HuH-7 (cell line): ENCODE measurements around the gene NDUFS3.

Experiments
- DNase-seq: peaks from one replicate; pipeline ENCODE4 v3.0.0; 2011; ENCODE audit warnings: low spot score

Gene NDUFS3

DNA sequence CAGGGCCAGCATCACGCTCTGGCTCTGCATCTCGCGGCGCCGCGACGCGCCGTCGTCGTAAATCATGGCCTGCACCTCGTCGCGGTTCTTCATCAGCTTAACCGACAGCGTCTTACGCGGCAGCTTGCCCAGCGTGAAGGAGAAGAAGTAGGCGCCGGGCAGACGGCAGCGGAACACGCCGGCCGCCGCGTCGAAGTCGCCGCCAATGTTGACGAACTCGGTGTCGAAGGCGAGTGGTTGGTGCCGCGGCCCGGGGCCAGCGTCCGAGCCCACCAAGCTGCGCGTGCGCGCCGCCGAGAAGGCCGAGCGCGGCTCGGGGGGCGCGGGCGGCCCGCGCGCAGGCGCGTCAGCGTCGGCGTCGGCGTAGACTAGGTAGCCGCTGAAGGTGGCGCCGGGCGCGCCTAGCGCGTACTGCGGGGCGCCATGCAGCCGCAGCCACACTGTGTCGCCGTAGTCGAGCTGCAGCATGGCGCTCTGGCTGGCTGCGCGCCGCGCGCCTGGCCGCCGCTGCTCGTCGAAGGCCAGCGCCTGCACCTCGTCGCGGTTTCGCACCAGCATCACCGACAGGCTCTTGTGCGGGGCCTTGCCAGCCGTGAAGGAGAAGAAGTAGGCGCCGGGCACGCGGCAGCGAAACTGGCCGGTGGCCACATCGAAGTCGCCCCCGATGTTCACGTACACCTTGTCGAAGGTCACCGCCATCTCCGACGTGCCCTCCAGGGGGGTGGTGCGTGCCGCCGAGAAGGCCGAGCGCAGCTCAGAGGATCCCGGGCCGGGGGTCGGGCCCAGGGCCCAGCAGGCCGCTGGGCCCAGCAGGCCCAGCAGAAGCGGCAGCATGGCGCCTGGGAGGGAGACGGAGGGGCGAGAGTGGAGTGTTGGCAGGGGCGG lies 11.3 kb downstream of the NDUFS3 start:
- DNase-seq = no peak

DNA sequence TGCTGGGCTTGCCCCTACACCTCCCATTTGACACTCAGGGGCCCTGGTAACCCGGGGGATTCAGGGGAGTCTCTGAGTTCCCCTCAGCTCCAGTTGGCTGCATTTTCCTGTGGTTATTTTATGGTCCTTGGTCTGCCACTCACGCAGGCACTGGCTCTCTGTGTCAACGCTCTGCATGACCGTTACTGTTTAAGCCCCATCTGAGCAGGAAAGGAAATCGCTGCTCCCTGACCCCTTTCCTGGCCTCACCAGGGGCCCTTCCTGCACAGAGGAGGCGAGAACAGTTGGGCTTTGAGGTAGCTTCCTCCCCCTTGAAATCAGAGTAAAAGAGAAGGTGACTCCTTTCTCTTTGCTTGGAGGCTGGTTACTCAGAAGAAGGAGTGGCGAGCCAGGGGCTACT lies 12.9 kb downstream of the NDUFS3 start:
- peak; percentile 46 for DNase-seq

DNA sequence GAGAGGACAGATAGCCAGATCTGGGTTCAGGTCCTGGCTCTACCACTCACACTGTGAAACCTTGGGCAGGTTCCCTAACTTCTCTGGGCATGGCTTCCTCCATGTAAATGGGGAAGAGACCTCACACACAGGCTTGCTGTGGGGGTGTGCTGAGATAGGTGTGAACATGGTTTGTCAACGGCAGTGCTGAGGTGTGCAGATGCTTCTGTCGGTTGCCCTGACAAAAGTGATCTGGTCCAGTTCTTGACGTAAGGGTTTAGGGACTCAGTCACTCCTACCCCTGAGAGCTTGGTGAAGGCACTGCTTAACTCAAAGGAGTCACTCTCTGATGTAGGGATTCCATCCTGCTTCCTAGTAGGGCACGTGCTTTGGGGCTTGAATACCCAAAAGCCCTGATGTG lies 13.4 kb downstream of the NDUFS3 start:
- no peak for DNase-seq

DNA sequence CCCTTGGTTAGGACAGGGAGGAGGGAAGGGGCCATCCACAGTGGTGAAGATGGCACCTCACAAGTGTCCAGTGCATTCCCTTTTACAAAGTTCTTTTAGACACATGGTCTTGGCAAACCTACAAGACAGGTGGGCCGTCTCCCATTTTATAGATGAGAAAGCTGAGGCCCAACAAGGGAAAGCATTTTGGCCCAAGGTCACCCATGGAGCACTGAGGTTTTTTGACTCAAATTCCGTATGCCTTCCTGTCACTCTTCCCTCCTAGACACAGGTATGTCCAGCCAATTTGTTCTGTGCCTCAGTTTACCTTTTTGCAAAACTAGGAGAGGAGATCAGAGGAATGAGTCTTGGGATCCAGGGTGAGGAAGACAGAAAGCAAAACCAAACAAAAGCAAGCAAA lies 14.1 kb downstream of the NDUFS3 start:
- DNase-seq = no peak

DNA sequence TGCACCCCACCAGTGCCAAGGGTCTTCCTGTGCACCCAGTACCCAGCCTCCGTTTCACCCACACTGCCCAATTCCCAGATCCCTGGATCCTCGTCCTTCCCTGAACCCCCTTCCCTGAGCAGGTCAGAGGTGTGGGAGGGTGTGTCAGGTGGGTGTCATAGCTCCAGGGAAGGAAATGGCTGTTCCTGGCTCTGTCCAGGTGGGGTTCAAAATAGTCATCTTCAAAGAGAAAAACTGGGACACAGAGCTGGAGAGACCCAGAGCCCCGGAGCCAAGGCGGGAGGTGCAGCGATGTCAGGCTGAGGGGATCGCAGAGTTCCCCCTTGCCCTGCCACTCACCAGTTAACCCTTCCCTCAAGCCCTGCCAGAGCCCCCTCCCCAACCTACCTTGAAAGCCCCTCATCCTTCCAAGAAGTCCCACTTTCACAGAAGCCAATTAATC lies 14.6 kb downstream of the NDUFS3 start:
- no peak for DNase-seq

DNA sequence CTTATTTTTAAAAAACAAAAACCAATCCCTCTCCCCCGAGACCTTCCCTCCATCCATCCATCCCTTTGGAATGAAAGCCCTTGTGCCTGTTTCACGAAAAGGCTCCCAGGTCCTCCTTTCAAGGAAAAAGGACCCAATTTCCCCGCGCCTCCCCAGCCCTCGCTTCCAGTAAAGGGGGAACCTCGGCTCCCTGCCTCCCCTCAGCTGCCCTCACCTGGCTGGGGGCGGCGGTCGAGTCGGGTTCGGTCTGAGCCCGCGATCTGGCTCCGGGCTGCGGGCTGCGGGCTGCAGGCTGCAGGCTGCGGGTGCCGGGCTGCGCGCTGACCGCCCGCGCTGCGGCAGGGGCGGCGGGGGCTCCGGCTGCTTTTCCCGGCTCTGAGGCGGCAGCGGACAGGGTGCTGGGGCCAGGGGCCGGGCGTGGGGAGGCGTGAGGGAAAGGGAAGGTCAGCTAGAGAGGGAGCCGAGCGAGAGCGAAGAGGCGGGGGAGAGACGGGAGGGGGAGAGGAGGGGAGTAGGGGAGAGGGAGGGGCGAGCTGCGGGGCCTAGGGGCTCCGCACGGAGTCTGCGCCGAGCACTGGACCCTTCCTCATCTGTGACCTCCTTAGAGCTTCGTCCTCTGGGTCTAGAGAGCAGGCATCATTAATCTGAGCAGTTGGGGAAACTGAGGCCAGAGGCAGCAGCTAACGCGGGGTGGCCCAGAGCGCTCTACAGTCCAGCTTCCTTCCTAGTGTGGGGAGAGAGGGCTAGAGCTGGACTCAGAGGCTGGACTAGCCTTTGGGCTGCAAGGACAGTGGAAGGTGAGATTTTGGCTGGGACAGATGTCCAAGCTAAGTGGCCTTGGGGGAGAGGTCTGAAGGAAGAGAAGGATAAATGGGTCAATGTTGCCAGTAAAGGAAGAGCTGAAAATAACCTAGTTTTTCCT lies 15.3 kb downstream of the NDUFS3 start, which contains the start of gene C1QTNF4:
Gene C1QTNF4 (minus strand): TSS at position 478 of the 922 bp plus-strand sequence. CDS start 3,601 bp downstream, outside the sequence.
- no peak for DNase-seq

DNA sequence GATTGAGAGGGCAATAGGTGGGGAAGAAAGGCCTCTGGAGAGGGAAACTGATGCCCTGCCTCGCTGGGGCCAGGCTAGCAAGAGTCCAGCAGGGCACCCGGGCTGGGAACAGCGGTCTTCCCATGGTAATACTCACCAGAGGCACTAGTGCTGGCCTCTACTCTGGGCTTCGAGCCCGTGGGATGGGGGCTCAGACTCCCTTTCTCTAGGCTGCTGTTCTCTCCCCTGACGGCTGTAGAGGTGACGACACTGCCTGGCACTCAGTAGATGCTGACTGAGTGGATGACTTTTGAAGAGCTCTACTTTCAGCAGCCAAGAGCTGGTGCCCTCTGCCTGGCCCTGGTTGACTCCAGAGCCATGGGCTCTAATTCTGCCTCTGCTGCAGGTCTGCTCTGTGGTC lies 16.2 kb downstream of the NDUFS3 start:
- DNase-seq = no peak

DNA sequence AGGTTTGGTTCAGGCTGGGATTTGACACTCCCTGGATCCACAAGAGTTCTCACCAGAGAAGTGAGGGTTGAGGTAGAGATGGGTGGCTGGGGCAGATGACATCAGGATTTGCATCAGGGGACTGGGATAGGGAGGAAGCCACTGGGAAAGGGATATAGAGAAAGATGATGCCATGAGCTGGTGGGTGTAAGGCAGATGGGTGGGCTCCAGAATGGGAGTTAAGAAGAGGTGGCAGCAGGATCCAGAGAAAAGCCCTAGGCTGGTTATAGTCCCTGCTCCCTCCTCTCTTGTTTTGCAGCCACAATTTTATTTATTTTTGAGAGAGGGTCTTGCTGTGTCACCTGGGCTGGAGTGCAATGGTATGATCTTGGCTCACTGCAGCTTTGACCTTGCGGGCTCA lies 17.1 kb downstream of the NDUFS3 start:
- DNase-seq = no peak

DNA sequence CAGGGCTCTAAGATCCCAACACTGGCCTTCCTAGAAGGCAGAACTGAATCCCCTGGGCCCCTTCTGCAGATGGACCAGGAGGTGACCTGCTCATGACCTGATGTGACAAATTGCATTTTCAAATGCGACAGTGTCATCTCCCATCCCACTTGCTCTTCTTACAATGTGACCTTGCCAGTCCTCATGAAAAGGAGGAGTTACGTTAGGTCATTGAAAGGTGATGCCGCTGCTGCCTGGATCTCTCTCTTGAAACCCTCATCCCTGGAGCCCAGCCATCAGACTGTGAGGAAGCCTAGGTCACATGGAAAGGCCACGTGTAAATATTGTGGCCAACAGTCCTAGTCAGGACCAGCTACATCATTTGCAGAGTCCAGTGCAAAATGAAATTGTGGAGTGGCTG lies 21.0 kb downstream of the NDUFS3 start:
- no peak for DNase-seq

DNA sequence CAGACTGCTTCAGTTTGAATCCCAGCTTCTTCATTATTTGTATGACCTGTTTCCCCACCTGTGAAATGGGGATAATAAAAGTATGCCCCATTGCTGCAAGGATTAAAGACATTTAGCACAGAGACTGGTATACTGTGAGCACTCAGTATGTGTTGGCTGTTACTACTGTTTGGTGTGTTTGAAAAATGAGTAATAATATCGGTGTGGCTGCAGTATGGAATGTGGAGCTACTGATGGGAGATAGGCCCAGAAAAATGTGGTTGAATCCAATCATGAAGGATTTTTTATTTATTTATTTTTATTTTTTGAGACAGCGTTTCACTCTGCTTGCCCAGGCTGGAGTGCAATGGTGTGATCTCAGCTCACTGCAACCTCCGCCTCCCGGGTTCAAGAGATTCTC lies 24.4 kb downstream of the NDUFS3 start:
- no peak for DNase-seq

DNA sequence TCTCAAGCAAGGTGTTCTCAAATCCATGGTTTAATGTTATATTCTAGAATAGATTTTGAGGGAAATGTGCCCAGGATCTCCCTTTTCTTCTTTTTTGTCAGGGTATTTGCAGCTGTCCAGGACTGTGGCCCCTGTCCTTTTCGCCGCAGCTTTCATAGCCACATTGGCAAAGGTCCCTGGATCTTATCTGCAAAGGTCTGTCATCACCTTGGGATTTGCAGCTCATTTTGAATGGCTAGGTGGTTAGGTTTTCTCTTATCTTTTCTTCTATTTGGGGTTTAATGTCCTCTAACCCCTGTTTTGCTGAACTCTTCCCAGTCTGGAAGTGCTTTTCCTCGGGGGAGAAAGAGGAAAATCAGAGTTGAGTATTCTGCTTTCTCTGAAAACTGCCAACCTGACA lies 27.0 kb downstream of the NDUFS3 start:
- DNase-seq = no peak

DNA sequence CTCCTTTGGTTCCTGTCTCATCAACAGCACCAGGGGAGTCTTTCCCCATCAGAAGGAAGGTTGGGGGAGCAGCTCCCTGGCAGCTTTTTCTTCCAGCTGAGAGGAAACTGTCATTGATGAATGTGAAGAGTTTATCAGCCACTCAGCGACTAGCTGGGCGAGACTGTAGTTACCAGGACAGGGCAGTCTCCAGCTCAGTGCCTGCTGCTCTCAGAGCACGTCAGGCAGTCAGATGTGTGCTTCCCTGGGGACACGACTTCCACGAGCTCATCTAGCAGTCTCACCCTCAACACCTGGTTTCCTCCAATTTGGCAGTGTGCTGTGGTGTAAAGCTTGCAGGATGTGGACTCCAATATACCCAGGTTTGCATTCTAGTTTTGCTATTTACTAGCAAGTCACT lies 27.9 kb downstream of the NDUFS3 start:
- no peak for DNase-seq

DNA sequence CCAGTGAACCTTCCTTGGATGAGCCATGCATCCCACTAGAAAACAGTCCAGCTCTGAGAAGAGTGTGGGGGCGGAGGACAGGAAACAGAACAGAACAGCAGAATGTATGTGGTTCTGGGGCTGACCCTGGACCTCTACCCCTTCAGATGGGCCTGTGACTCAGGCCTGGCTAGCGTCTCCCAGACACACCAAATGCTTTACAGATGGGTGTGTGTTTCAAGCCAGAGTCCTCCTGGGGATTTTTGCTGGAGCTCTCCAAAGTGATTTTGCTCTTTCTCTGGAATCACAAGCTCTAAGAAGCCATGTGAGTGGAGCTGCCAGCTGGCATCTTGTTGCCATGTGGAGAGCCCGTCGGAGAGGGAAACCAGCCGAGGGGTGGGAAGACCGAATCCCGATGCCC lies 28.5 kb downstream of the NDUFS3 start:
- no peak for DNase-seq

DNA sequence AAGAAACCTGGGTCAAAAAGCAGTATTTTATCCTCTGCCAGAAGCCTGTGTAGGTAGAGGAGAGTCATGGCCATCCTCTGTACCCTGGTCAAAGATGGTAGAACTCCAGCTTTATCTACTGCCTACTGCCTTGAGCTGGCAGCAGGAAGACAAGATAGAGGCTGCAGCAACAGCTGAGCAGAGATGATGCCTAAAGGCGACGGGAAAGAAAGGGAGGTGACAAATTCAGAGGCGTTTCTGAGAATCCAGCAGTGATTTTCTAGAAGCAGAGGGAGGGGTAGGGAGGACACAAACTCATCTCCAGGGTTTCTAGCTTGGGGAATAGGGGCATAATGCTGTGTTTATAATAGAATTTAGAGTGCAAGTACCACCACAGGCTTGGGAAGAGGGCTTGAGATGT lies 30.8 kb downstream of the NDUFS3 start:
- no peak for DNase-seq

DNA sequence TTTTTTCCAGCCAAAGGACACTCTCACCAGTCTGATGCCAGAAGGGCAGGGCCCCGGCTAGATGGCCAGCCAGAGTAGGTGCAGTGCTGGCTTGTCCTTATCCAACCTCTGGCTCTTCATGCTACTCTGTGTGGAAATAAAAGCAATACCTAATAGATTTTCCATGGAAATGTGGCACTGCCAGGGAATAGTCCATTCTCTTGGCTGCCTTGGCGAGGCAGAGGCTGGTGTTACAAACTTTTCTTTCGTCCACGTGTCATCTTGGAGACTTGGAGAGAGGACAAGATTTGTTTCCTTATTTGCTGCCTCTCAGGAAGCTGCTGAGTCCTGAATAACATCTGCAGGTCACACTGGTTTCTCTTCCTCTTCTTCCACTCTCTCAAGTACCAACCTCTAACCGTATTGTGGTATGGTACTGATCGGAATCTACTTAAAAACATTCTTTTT lies 32.5 kb downstream of the NDUFS3 start:
- no peak for DNase-seq

DNA sequence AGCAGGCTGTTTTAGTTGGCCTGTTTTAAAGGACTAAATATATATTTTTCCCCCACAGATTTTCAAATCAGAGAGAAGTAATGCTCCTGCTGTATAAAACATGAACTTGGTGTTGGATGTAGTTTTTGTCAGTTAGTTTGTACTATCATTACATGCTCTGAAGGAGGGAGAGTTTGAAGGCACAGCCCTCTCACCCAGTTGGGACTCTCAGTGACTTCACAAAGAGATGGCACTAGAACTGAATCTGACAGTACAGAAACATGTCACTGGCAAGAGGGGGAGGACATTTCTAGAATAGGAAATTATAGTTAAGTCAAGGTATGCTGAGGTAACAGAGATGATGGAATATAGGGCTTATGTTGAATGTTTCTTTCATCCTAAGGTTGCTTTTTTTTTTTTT lies 36.4 kb downstream of the NDUFS3 start:
- DNase-seq = no peak

DNA sequence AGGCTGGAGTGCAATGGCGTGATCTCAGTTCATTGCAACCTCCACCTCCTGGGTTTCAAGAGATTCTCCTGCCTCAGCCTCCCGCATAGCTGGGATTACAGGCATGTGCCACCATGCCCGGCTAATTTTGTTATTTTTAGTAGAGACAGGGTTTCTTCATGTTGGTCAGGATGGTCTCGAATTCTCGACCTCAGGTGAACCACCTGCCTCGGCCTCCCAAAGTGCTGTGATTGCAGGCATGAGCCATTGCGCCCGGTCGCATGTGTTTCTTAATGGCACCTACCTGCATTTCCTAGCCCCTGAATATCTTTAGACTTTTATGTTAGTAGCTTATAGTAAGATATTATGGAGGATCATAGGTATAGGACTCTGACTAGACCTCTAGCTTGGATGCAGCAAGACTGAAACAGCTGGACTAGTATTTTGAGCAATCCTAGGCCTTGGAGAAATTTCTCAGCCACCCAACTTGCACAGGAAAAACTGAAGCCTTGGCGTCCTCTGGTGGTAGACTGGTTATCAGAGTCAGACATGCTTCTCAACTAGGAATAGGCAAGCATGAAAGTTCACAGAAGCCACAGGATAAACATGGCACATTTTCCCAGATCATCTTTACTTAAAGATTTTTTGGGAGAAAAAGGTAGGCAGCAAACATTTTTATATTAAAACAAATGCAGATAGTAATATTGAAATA lies 38.0 kb downstream of the NDUFS3 start:
- peak; percentile 52 for DNase-seq

DNA sequence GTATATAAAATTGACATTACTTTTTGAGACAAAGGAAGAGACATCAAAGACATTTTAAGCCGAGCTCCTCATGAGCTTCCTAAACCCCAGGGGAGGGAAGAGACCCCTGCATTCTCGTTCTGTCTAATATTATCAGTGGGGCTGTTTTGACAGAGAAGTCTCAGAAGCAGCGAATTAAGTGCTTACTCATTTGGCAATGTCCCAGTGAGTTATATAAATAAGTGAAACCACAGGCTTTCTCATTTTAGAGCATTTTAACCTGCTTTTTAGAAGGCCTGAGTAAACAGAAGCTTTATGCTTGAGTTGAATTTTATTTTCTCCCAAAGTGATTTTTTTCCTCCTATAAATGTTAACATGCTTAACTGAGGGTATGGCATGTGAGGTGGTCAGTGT lies 38.5 kb downstream of the NDUFS3 start:
- no peak for DNase-seq

DNA sequence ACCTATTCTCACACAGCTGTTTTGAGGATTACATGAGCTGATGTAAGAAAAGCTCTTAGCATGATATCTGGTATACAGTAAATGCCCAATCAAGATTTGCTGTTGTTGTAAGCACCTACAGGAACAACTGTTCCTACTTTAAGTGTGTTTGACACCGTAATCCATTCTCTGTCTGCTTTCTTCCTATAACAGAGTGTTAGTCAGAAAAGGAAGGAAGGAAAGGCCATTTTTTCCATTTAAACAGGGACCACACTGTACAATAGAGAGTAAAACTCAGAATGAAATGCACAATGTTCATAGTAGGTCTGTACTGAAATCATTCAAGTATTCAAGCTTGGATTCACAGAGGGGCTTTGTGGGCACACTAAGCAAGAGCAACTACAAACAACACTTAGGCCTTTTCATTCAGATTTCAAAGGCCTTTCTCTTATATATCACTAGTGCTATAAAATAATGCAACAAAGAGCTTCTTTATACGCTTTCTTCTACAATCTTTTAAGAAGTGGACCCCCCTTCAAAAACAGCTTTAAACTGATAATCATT lies 42.0 kb downstream of the NDUFS3 start:
- no peak for DNase-seq

DNA sequence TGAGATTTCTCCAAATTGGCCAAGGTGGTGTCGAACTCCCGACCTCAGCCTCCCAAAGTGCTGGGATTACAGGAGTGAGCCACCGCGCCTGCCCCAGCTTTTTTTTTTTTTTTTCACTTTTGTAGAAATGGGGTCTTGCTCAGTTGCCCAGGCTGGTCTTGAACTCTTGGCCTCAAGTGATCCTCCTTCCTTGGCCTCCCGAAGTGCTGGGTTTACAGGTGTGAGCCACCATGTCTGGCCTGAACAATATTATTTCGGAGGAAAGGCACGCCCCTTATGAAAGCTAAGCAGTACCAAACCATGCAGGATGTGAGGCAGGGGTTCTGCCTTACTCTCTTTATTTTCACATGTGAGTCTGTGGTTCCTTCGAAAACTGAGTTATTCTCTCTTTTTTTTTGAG lies 47.4 kb downstream of the NDUFS3 start:
- DNase-seq = no peak

DNA sequence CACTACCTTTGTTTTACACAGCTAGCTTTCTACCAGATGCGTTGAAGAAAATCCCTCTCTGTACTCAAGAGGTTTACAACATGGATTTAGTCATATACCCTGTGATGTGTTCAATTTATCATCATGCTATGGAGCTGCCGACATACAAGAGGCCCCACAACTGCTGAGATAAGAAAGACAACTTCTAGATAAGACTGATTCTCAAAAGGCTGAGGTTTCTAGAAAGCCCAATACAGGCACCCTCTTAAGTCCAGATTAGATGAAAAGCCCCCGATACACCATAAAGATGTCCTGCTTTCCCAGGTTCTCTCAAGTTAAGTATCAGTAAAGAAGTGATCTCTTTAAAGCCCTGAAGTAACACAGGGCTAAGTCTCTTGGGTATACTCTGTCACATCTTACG lies 49.2 kb downstream of the NDUFS3 start:
- DNase-seq = no peak

DNA sequence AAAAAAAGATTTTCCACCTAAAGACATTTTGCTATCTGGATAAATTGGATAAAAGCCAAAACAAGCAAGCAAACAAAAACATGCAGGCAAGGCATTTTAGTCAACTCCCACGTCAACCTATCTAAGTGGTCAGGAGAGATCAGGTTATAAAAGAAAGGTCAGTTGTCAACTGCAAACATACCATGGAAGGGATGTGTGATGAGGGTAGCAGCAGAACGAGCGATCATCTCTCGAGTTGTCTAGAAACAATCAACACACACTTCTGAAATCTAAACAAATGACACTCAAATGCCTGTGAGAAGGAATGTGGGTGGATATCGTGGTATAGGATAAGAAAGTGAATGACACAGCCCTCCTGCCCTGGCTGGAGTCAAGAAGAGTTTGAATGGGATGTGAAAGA lies 52.6 kb downstream of the NDUFS3 start:
- no peak for DNase-seq
